GM03348 (cell line): ENCODE data around the gene SELE.

Experiments
- DNase-seq: peaks from one replicate; pipeline ENCODE4 v3.0.0; 2012; ENCODE audit warnings: low spot score

The SELE gene, protein sequence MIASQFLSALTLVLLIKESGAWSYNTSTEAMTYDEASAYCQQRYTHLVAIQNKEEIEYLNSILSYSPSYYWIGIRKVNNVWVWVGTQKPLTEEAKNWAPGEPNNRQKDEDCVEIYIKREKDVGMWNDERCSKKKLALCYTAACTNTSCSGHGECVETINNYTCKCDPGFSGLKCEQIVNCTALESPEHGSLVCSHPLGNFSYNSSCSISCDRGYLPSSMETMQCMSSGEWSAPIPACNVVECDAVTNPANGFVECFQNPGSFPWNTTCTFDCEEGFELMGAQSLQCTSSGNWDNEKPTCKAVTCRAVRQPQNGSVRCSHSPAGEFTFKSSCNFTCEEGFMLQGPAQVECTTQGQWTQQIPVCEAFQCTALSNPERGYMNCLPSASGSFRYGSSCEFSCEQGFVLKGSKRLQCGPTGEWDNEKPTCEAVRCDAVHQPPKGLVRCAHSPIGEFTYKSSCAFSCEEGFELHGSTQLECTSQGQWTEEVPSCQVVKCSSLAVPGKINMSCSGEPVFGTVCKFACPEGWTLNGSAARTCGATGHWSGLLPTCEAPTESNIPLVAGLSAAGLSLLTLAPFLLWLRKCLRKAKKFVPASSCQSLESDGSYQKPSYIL

DNA sequence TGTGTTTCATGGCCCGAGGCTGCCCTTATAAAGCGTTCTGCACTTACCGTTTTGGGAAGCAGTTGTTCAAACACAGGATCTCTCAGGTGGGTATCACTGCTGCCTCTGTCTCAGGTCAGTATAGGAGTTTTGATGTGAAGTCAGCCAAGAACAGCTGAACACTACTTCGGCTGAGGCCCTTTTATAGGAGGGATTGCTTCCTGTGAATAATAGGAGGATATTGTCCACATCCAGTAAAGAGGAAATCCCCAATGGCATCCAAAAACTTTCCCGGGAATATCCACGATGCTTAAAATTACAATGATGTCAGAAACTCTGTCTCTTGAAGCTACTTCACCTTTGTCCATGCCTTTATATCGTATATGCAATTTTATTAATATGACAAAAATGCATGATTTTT, at the start of gene SELE:
Gene SELE (minus strand): TSS at position 156 of the 400 bp plus-strand sequence. CDS start 467 bp downstream, outside the sequence.
- DNase-seq: no peak

DNA sequence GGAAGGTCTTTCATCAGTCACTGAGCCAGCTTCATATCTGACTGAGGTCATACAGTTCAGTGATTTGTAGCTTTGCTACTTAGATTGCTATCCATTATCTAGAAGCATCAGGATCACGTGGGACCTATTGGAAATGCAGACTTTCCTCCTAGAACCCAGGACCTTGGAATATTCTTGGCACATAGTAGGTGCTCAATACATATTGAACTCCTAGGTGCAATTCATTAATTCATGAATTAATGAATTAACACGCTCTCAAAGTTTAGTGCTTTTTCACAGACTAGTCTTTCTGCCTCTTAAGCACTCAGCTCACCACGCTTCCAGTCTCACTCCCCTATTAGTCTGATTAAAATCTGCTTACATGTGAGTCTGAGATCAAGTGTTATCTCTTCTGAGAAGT, 48.7 kb upstream of the SELE start:
- DNase-seq: no peak

DNA sequence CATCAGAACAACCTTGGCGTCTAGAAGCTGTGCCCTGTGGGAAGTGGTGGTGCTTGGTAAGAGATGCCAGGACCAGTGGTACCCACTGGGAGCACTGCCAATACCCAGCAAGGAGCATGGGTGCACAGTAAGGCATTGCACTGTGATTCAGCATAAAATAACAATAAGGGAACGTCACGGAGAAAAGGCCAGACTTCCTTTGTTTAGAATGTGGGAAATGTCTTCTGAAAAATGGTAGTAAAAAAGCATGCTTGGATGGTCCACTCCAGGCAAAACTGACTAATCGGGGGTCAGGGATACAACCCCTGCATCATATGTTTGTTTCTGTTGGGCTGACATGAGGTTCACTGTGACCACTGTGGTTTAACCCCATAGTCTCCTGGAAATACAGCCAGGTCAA, 46.1 kb upstream of the SELE start:
- no peak for DNase-seq

DNA sequence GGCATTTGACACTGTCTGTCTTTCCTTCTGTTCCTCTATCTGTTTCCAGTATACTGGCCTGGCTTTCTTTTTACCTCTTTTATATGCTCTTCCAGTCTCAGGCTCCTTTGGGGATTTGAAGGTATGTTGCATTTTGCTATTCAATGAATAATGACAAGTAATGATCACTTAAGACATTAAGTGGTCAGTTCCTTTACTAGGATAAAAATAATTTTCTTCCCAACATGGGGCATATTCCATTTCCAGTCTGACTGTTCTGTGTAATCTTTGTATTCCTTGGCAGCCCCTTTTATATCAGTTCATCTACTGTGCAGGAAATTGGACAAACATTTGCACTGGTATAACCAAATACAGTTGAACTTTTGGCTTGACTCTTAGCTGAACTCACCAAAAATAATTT, 45.3 kb upstream of the SELE start:
- no peak for DNase-seq

DNA sequence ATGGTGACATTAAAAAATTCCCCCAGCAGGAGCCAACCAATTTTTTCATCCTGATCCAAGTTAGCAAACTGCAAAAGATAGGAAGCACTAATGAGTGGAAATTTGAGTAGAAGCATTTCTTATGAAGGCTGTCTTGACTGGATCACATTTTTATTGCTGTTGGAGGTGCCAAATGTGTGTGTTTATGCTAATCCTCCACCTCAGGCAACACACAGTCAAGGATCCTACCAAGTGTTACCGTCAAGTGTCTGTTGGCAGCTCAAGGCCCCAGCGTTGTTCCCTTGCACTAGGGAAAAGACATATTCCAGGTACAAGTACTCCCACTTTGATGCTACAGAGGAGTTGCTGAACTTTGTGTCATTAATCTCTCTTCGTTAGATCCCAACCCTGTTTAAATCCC, 42.6 kb upstream of the SELE start:
- no peak for DNase-seq

DNA sequence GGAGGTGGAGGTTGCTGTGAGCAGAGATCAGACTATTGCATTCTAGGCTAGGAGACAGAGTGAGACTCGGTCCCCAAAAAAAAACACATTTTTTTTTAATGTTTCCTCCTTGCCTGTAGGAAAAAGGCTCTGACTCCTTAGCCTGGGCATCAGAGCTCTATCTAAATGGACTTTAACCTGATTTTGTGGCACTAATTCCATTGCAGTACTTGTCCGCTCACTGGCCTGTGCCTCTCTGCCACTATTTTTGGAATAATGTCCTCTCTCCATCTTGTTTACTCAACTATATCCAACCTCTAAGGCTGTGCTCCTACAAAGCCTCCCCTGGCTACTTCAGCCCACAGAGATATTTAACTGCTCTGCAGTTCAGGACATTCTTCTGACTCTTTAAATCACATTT, 34.3 kb upstream of the SELE start:
- DNase-seq: no peak

DNA sequence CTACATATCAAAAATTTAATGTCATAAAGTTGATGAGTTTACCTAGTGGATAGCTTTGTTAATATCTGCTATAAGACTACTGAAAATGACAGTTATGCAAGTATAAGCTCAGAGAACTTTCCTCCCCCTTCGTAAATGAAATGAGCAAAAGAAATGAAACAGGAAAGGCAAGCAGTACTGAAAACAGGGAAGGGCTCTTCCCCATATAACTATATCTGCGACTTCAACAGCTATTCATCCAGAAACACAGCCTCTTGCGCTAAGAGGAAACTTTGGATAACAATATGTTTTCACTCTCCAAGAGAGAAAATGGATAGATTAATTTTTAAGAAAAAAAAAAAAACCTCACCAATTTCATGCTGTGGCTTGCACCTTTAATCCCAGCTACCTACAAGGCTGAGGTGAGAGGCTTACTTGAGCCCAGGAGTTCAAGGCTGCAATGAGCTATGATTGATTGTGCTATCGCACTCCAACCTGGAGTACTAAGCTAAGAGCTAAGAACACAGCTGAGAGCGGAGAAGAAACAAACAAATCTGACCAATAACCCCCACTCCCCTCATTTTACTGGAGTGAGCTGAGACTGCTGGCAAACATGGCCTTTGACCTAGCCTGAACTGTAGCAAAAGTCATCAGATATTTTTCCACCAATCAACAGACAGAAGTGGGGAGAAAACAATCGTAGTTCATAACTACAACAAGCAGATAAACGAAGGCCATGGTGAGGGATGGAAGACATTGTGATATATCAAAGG, 31.9 kb upstream of the SELE start:
- DNase-seq: no peak

DNA sequence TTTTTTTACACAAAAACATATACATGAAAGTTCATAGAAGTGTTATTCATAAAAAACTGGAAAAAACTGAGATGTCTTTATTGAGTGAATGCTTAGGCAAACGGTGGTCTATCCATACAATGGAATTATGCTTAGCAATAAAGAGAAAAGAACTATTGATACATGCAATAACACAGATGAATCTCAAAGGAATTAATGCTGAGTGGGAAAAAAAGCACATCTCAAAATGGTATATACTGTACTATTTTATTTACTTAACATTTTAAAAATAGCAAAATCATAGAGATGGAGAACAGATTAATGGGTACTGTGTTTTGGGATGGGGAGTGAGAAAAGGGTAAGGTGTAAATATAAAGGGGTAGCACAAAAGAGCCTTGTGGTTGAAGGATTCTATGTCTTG, 31.0 kb upstream of the SELE start:
- no peak for DNase-seq

DNA sequence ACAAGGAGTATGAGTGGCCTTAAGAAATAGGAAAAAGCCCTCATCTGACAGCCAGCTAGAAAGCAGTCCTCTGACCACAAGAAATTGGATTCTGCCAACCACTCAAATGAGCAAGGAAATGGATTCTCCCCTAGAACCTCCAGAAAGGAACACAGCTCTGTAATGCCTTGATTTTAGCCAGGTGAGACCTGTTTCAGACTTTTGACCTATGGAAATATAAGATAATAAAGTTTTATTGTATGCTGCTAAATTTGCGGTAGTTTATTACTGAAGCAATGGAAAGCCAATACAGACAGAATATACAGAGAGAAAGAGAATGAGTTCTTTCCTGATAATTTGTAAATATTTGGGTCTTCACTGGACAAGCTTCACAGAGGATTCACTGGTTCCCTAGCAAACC, 28.8 kb upstream of the SELE start:
- DNase-seq: no peak

DNA sequence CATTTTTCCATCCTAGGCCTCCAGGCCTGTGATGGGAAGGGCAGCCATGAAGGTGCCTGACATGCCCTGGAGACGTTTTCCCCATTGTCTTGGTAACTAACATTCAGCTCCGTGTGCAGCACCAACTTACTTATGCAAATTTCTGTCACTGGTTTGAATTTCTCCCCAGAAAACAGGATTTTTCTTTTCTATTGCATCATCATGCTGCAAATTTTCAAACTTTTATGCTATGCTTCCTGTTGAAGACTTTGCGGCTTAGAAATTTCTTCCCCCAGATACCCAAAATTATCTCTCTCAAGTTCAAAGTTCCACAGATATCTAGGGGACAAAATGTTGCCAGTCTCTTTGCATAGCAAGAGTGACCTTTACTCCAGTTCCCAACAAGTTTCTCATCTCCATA, 25.2 kb upstream of the SELE start:
- DNase-seq: no peak

DNA sequence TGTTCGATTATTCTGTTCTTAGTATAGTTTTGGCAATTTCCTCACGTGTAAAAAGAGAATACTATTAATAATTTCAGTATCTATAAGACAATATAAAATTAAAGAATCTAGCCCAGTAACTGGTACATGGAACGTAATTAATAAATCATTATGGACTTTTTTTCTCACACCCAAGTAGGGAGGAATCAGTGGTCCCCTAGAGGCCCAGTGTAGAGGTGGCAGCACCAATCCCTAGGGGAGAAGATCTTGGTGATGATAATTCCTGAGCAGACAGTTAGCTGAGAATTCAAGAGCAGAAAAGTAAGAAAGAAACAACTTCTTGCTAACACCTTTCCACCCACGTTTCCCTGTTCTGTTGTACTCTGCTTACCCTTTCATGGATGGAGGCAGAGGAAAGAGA, 19.7 kb upstream of the SELE start:
- no peak for DNase-seq

DNA sequence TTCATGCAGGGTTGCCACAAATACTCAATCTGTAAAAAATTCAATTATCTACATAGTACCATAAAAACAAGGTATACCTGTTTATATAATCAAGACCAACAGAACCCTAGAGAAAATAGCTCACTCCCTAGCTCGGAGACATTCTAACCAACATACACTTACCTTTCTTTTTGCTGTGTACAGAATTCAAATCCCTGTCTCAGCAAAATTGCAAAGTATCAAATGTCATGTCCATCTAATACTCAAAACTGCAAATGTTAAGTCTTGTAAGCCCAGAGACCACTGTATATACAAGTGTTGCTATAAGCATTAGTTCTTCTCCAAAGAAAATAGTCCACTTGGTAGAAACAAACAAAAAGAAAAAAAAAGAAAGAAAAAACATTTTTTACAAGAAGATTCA, 16.2 kb upstream of the SELE start:
- DNase-seq: no peak

DNA sequence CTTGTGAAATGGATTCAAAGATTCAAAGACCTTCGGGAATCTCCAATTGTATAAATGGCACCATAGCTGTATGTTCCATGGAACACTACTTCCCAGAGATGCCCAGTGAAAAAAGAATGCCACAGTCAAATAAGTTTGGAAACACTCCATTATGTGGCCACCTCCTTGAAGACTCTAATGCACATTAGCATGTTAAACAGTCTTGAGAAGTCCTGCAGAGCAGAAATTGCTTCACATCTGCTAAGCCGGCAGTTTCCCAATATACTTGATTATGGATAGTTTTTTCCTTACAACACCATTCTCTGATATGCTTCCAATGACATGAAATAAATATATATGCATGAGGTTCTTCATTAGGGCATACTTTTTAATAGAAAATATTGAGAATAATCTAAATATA, 12.7 kb upstream of the SELE start:
- DNase-seq: no peak

DNA sequence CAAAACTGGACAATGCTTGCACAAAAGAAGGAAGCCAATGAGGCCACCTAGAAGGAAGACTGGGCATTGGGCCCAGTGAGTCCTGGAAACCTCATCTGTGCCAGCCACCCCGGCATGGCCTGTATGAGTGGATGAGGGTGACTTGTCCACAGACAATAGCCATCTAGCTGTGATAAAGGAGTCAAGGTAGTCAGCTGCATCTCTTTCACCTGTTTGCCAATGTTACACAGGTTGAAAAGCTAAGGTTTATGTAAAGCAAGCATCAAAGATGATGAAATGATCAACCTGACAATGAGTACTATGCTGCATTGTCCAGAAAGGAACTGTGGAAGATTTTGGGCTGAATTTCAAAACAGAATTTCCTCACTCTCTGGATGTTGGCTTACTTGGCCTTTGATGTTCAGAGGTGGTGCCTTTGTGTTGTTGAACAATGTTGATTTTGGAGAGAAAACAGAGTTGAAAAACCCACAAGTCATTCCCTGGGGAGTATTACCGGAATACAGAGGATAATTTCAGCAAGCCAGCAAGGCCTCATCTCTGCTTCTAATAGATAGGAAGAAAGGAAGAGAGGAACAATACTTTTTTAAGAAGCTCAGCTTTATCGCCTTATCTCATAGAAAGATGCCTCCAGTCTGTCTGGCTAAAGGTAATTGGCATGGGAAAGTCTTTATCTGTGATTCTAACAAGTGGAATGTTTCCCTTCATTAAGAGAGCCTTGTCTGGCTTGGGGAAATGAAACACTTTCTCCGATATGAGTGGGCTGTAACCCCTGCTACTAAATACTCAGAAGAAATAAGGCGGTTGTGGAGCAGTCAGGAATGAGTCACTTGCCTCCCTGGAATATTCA, 11.4 kb upstream of the SELE start:
- DNase-seq: no peak

DNA sequence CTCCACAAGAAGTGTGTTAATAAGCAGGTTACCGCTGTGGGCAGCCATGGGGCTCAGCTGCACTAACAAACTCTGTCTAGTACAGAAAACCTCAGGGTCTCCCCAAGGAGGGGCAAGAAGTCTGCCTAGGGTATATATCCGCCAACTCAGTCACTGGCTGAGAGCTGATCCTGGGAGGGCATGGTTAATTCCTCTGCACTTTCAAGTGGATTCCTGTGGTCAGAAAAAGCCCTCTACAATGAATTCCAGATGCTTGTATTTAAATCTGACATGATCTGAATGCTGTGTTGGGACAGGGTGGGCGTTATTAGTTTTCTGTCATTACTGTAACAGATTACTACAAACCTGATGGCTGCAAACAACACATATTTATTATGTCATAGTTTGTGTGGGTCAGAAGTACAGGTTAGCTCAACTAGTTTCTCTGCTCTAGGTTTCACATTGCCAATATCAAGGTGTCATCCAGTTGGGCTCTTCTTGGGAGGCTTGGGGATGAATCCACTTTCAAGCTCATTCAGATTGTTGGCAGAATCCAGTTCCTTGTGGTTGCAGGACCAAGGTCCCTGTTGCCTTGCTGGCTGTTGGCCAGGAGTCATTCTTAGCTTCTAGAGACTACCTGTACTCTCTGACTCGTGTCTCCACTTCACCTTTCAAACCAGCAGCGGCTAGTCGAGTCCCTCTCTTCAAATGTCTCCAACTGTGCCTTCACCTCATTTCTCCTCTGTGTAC, 8.0 kb upstream of the SELE start:
- peak; percentile 74 for DNase-seq

DNA sequence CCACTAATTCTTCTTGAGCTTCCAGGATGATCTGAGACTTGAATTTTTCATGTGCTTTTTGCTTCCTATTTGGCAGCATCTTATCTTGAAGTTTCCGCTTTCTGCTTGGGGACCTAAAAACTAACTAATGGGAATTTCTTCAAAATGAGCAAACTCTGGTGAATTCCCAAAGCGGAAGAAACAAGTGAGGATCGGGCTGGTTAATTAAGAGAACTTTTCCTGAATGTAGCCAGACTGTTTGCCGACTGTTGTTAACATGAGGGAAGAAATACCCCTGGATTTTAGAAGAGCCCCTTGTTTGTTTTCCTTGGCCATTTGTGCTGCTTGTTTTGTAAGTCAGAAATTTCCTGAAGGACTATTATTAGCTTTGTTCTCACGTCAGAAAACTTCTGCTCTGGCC, 6.1 kb upstream of the SELE start:
- DNase-seq: no peak

DNA sequence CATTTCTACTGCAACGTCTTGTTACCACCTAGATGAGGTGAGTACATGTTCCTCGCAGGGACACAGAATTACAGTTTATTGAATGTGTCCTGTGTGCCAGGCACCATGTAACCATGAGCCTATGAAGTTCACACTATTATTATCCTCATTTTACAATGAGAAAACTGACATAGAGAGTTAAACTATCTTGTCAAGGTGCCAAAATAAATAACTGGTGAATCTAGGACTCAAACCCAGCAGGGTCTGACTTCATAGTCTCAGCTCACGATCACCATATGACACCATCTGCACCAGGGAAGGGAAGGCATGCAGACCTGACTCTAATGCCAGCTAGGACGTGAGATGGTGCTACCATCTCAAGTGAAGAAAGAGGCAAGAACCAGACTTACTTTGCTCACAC, 2.4 kb downstream of the SELE start:
- DNase-seq: no peak

DNA sequence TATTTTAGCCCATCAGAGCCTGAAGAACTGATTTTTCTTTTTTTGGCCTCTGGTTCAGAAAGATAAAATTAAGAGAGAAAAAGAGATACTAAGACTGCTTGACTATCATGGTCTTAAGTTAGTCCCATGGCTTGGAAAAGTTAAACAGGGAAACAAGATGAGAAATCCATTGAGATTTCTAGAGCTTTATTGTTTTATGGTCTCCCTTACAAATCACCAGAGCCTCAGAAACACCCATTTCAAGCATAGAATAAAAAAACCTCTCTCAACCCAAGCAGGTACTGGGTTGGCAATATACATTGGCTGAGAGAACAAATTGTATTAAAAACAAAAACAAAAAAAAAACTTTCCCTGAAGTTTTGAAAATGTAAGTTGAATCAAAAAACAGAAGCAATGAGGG, 3.9 kb downstream of the SELE start:
- DNase-seq: no peak

DNA sequence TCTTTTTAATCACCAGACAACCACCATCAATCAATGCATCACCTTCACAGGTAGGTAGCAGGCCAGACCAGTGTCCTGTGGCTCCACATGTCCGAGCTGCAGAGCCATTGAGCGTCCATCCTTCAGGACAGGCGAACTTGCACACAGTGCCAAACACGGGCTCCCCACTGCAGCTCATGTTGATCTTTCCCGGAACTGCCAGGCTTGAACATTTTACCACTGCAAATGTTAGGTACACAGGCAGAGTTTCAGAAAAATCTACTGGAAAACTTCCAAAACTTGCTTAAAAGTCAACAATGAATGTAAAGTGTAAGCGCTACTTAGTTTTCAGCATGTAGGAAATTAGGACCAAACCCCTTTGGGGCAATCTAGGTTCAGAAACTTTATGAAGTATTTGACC, 6.6 kb downstream of the SELE start:
- no peak for DNase-seq

DNA sequence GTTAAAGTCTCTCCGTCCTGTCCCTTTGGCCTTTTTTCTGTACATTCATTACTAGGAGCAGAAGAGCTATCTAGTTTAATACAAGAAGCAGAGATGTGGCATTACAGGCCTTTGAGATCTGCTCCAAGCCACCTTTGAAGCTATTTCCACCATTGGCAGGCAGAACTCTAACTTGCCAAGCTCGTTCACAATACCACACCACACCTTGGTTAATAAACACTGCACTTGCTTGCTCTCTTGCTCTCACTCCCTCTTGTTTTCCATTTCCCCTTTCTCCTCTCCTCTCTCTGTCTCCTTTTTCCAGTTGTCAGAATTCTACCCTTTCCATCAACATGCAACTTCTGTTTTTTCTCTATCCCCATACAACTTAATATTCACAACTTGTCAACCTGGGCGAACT, 7.0 kb downstream of the SELE start:
- no peak for DNase-seq

DNA sequence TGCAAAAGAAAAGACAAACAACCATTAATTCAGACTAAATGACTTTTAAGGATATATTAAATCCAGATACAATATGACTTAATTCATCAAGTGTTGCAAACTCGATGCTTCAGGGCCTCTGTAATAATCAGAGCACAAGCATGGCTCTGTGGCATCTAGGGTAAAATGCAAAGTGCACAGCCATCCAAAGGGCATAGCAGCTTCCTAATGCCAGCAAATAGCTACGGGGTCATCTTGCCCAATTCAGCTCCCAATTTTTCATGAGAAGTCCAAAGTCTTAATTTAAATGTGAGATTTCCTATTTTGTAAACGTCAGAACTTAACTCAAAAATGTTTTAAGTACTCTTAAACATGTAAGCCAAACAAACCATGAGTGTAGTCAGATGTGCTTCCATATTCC, 7.9 kb downstream of the SELE start:
- DNase-seq: no peak

DNA sequence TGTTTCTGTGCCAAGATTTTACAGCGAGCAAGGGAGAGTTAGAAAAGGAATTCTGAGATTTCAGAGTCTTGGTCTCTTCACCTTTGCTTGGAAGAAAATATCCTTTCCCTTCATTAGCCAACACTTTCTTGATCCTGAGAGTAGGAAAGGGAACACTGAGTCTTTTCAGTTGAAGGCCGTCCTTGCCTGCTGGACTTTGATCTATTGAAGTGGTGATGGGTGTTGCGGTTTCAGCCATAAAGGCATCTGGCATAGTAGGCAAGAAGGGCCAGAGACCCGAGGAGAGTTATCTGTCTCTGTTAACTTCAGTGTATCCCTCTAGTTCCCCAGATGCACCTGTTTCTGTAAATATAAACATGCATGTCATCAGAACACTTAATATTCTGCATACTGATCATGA, 9.7 kb downstream of the SELE start:
- no peak for DNase-seq
